Neural cell (in vitro differentiated cells): ENCODE measurements around the gene PRG2. TPM values are rescaled to one million over a fixed set of nuclear protein-coding genes. Genes with fewer than 3 reads are reported as not detected.

Experiments
- H2AFZ ChIP-seq: fragments of 200-600, 300-800 bp; sonication (generic), shearing (Covaris generic); 2 replicates; pipeline ENCODE4 v1.6.0; 2014; ENCODE audit warnings: low read depth, mild to moderate bottlenecking, antibody characterized with exemption, low read length, moderate library complexity
- H3F3A ChIP-seq: fragments of 200-600 bp; shearing (Covaris generic); 2 replicates; pipeline ENCODE4 v1.6.1; 2016; ENCODE audit warnings: mild to moderate bottlenecking, moderate library complexity, mixed read lengths, antibody characterized with exemption, low read length; ENCODE audit not compliant: insufficient read depth, poor library complexity, severe bottlenecking
- H3K27ac ChIP-seq: fragments of 200-600, 300-800 bp; sonication (generic), shearing (Covaris generic); 2 replicates; pipeline ENCODE4 v1.5.1; 2014; ENCODE audit warnings: mild to moderate bottlenecking, low read length, moderate library complexity
- H3K27me3 ChIP-seq: fragments of 300-800, 200-600 bp; sonication (generic), shearing (Covaris generic); 2 replicates; pipeline ENCODE4 v1.6.0; 2014; ENCODE audit warnings: mild to moderate bottlenecking, low read depth, low read length, moderate library complexity; ENCODE audit not compliant: insufficient read depth
- H3K36me3 ChIP-seq: fragments of 300-800, 200-600 bp; sonication (generic), shearing (Covaris generic); 2 replicates; pipeline ENCODE4 v1.5.1; 2014; ENCODE audit warnings: mild to moderate bottlenecking, antibody characterized with exemption, low read length, moderate library complexity; ENCODE audit not compliant: insufficient read depth
- H3K4me2 ChIP-seq: fragments of 300-800, 200-600 bp; sonication (generic), shearing (Covaris generic); 2 replicates; pipeline ENCODE4 v1.6.0; 2014; ENCODE audit warnings: mild to moderate bottlenecking, low read length
- H3K4me3 ChIP-seq: fragments of 300-800, 200-600 bp; sonication (generic), shearing (Covaris generic); 2 replicates; pipeline ENCODE4 v1.5.1; 2014; ENCODE audit warnings: mild to moderate bottlenecking, low read length, moderate library complexity
- H3K79me2 ChIP-seq: fragments of 200-600 bp; shearing (Covaris generic); replicated peaks from 2 replicates; pipeline ENCODE4 v1.6.0; 2014; ENCODE audit warnings: mild to moderate bottlenecking, low read length, moderate library complexity; ENCODE audit not compliant: insufficient read depth
- H3K9ac ChIP-seq: fragments of 300-800, 200-600 bp; sonication (generic), shearing (Covaris generic); 2 replicates; pipeline ENCODE4 v1.6.1; 2016; ENCODE audit warnings: mild to moderate bottlenecking, low read length, mixed read lengths
- H3K9me2 ChIP-seq: fragments of 200-600 bp; shearing (Covaris generic); 2 replicates; pipeline ENCODE4 v1.6.1; 2016; ENCODE audit warnings: mild to moderate bottlenecking, low read length, mixed read lengths; ENCODE audit not compliant: insufficient read depth
- H3K9me3 ChIP-seq: fragments of 200-600, 300-800 bp; sonication (generic), shearing (Covaris generic); 2 replicates; pipeline ENCODE4 v1.6.1; 2016; ENCODE audit warnings: mild to moderate bottlenecking, mixed run types, low read length, moderate library complexity, mixed read lengths
- H4K20me1 ChIP-seq: fragments of 200-600 bp; shearing (Covaris generic); 2 replicates; pipeline ENCODE4 v1.6.1; 2016; ENCODE audit warnings: mild to moderate bottlenecking, mixed run types; ENCODE audit not compliant: insufficient read depth
- EP300 ChIP-seq: fragments of 450-650 bp; conservative IDR thresholded peaks from 2 replicates; pipeline ENCODE4 v1.6.1; 2014; ENCODE audit warnings: antibody characterized with exemption, mild to moderate bottlenecking, moderate library complexity; ENCODE audit not compliant: poor library complexity, severe bottlenecking
- EZH2 ChIP-seq: fragments of 200-600, 300-800 bp; shearing (Covaris generic), sonication (generic); IDR thresholded peaks from 2 replicates; pipeline ENCODE4 v1.6.1; 2014; ENCODE audit warnings: antibody characterized with exemption, low read length, borderline replicate concordance, mild to moderate bottlenecking; ENCODE audit not compliant: insufficient read depth, poor library complexity, severe bottlenecking
- MXI1 ChIP-seq: fragments of 450-650 bp; conservative IDR thresholded peaks from 2 replicates; pipeline ENCODE4 v1.6.1; 2014; ENCODE audit warnings: antibody characterized with exemption, mild to moderate bottlenecking; ENCODE audit not compliant: poor library complexity, severe bottlenecking
- POLR2AphosphoS5 ChIP-seq: IDR thresholded peaks from 2 replicates; pipeline ENCODE4 v1.6.1; 2012
- RAD21 ChIP-seq: fragments of 450-650 bp; conservative IDR thresholded peaks from 2 replicates; pipeline ENCODE4 v1.6.1; 2014; ENCODE audit warnings: antibody characterized with exemption, mild to moderate bottlenecking, moderate library complexity
- SMC3 ChIP-seq: fragments of 450-650 bp; conservative IDR thresholded peaks from 2 replicates; pipeline ENCODE4 v1.6.1; 2014; ENCODE audit warnings: antibody characterized with exemption, mild to moderate bottlenecking, moderate library complexity; ENCODE audit not compliant: poor library complexity
- TAF1 ChIP-seq: IDR thresholded peaks from 2 replicates; pipeline ENCODE4 v1.6.1; 2012; ENCODE audit warnings: low read depth
- polyA plus RNA-seq: library from polyadenylated mRNA; depleted of rRNA; stranded (reverse); fragments of >200 nt; gene quantifications from 2 replicates; pipeline ENCODE4 v1.2.3, GENCODE V29; 2014
- TF ChIP-seq, protein P1 (sequence below): IDR thresholded peaks from 2 replicates; pipeline ENCODE4 v1.6.1; 2012; ENCODE audit warnings: borderline replicate concordance
- TF ChIP-seq, protein P2 (sequence below): fragments of 450-650 bp; IDR thresholded peaks from 2 replicates; pipeline ENCODE4 v1.5.1; 2014; ENCODE audit warnings: antibody characterized with exemption, mild to moderate bottlenecking, moderate library complexity; ENCODE audit not compliant: poor library complexity, severe bottlenecking

Gene PRG2
- polyA plus RNA-seq, 1 donor from 2014 or later = not detected

DNA sequence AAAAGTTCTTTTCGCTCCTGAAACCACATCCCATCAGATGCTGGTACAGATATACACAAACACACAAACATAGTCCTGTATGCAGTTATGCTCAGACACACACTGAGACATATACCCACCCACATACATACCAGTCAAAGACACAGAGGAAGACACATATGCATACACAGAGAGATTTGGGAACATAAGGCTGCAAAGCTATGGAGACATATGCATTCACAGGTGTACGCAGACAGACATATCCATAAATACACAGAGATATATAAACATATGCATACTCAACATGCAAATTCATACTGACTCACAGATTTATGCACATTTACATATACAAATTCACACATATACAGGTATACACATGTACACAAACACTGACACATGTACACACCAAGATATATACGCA, 15.5 kb downstream of the PRG2 start:
- Histone ChIP-seq H3K27ac (no peak overlapping the region), H3K9me2 (no peaks in the 10 kb centered on the region), H3K4me2 (no peak overlapping the region), H3K79me2 (no peaks in the 10 kb centered on the region), H3F3A (no peaks in the 10 kb centered on the region), H3K27me3 (no peaks in the 10 kb centered on the region), H3K36me3 (no peaks in the 10 kb centered on the region), H2AFZ (no peak overlapping the region), H3K9me3 (no peaks in the 10 kb centered on the region), H3K4me3 (no peak overlapping the region), H4K20me1 (no peaks in the 10 kb centered on the region), H3K9ac (no peak overlapping the region)
- TF ChIP-seq TAF1 (no peak), SMC3 (no peak), EZH2 (no peak), EP300 (no peak), MXI1 (no peak), POLR2AphosphoS5 (no peak), RAD21 (no peak)
- TF ChIP-seq, protein P1, sequence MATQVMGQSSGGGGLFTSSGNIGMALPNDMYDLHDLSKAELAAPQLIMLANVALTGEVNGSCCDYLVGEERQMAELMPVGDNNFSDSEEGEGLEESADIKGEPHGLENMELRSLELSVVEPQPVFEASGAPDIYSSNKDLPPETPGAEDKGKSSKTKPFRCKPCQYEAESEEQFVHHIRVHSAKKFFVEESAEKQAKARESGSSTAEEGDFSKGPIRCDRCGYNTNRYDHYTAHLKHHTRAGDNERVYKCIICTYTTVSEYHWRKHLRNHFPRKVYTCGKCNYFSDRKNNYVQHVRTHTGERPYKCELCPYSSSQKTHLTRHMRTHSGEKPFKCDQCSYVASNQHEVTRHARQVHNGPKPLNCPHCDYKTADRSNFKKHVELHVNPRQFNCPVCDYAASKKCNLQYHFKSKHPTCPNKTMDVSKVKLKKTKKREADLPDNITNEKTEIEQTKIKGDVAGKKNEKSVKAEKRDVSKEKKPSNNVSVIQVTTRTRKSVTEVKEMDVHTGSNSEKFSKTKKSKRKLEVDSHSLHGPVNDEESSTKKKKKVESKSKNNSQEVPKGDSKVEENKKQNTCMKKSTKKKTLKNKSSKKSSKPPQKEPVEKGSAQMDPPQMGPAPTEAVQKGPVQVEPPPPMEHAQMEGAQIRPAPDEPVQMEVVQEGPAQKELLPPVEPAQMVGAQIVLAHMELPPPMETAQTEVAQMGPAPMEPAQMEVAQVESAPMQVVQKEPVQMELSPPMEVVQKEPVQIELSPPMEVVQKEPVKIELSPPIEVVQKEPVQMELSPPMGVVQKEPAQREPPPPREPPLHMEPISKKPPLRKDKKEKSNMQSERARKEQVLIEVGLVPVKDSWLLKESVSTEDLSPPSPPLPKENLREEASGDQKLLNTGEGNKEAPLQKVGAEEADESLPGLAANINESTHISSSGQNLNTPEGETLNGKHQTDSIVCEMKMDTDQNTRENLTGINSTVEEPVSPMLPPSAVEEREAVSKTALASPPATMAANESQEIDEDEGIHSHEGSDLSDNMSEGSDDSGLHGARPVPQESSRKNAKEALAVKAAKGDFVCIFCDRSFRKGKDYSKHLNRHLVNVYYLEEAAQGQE = no peak
- TF ChIP-seq, protein P2, sequence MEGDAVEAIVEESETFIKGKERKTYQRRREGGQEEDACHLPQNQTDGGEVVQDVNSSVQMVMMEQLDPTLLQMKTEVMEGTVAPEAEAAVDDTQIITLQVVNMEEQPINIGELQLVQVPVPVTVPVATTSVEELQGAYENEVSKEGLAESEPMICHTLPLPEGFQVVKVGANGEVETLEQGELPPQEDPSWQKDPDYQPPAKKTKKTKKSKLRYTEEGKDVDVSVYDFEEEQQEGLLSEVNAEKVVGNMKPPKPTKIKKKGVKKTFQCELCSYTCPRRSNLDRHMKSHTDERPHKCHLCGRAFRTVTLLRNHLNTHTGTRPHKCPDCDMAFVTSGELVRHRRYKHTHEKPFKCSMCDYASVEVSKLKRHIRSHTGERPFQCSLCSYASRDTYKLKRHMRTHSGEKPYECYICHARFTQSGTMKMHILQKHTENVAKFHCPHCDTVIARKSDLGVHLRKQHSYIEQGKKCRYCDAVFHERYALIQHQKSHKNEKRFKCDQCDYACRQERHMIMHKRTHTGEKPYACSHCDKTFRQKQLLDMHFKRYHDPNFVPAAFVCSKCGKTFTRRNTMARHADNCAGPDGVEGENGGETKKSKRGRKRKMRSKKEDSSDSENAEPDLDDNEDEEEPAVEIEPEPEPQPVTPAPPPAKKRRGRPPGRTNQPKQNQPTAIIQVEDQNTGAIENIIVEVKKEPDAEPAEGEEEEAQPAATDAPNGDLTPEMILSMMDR = no peak

DNA sequence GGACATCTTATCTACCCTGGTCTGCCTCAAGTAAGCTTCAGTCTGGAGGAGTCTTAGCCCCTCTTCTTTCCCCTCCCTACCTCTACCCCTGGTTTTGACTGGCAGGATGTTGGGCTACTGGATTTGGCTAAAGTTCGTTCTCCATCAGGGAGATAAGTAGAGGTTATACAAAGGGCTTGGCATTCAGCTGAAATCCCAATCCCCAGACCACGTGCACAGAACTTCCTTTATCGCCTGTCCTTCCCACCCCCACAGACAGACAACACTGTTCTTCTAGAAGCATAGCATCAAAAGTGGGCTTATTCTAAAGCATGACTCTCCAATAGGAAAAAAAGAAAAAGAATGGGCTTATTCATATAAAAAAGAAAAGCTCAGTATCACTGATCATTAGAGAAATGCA, 17.3 kb downstream of the PRG2 start:
- H3K9me3 ChIP-seq = no peaks in the 10 kb centered on the region
- no peaks in the 10 kb centered on the region for H3K27me3 ChIP-seq
- no peaks in the 10 kb centered on the region for H4K20me1 ChIP-seq
- H3K4me2 ChIP-seq = no peak overlapping the region
- no peak overlapping the region for H3K27ac ChIP-seq
- no peaks in the 10 kb centered on the region for H3K9me2 ChIP-seq
- no peak overlapping the region for H3K9ac ChIP-seq
- H3F3A ChIP-seq = no peaks in the 10 kb centered on the region
- no peaks in the 10 kb centered on the region for H3K79me2 ChIP-seq
- no peaks in the 10 kb centered on the region for H3K36me3 ChIP-seq
- no peak overlapping the region for H2AFZ ChIP-seq
- no peak for TF ChIP-seq SMC3
- TF ChIP-seq EZH2 = no peak
- no peak for TF ChIP-seq POLR2AphosphoS5
- no peak for TF ChIP-seq TAF1
- TF ChIP-seq, protein P1 = no peak
- no peak for TF ChIP-seq RAD21
- TF ChIP-seq, protein P2 = no peak
- no peak for TF ChIP-seq MXI1
- TF ChIP-seq EP300 = no peak
- no peak overlapping the region for H3K4me3 ChIP-seq
